GM13976 (cell line): ENCODE results near the gene CDK14.

ENCODE experiments used
- DNase-seq: peaks from one replicate; pipeline ENCODE4 v3.0.0; 2012; ENCODE audit warnings: low spot score
- in situ Hi-C: fragments of 300-500 bp; cut with MboI; formaldehyde crosslinking; loops from one replicate; pipeline ENCODE4 v1.12.0; 2022; ENCODE audit warnings: low sequenced_read_pairs, mixed read lengths, inconsistent platforms; ENCODE audit not compliant: unreplicated experiment
- TF ChIP-seq, protein P1 (sequence below): IDR thresholded peaks from 2 replicates; pipeline ENCODE4 v1.5.1; 2012; ENCODE audit warnings: borderline replicate concordance, mild to moderate bottlenecking; ENCODE audit not compliant: insufficient read depth; ENCODE audit errors: extremely low read depth, missing control alignments, control extremely low read depth

The CDK14 gene

DNA sequence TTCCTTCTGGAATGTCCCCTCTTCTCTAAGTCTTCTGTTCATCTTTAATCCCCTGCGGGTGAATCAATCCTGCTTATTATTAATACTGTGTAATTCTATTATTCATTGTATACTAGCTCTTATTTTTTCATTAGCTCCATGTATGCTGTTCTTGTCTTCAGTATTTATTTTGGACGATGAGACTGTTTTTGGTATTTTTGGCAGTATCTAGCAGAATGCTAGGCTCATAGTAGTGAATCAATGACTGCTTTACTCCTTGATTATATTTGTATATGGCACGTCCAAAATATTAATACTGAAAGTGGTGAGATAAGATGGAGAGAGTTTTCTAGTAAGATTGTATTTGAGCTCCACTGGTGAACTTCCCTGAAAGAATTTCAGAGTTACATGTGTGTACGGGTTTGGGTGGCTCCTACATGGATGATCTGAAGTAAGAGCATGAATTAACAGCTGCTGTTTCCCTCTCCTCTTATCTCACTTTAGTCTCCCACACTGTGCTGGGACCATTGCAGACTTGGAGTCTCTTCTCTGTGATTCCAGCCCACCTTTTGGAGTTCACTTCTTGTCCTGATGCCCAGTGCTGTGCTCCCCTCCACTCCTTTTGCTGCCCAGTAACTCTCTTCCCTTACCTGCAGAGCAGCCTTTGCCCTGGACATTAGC is 226.0 kb downstream of the CDK14 start:
- no peak for DNase-seq
- in situ Hi-C loops = no loop called here
- TF ChIP-seq, protein P1, sequence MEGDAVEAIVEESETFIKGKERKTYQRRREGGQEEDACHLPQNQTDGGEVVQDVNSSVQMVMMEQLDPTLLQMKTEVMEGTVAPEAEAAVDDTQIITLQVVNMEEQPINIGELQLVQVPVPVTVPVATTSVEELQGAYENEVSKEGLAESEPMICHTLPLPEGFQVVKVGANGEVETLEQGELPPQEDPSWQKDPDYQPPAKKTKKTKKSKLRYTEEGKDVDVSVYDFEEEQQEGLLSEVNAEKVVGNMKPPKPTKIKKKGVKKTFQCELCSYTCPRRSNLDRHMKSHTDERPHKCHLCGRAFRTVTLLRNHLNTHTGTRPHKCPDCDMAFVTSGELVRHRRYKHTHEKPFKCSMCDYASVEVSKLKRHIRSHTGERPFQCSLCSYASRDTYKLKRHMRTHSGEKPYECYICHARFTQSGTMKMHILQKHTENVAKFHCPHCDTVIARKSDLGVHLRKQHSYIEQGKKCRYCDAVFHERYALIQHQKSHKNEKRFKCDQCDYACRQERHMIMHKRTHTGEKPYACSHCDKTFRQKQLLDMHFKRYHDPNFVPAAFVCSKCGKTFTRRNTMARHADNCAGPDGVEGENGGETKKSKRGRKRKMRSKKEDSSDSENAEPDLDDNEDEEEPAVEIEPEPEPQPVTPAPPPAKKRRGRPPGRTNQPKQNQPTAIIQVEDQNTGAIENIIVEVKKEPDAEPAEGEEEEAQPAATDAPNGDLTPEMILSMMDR = no peak

DNA sequence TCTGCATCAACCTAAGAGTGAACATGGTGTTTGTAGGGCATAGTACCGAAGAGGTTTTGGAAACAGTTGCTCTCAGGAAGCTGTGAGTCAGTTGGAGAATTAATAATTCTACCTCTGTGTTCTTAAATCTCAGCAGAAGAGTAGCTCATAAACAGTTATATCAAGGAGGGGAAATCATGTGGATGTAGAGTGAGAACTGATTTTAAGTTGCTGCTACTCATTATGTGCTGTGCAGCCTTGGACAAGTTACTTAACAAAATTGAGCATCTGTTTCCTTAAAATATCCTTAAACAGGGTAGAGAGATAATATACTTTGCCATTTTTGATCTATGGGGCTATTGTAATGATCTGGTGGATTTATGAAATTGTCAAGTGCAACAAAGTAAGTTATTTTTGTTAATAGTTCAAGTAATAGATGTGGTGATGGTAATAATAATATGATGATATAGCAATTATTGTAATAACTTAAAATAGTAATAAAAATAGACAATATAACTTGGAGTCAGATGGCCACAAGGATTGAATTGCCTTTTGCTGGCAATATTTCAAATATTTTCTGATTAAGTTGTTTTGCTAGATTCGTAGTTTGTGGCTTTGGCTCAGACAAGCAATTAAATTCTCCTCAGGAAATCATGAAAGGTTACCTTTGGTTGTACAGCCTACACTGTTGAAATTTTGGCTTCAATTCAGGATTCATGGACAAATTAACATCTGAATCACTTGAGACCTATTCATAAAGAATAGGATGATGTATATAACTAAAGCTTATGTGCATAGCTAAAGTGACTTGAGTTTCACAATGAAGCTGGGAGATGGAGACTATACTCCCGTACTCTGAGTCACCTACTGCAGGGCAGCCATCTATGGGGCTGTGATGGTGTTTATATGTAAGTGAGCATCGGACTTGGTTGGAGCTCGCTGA is 228.5 kb downstream of the CDK14 start:
- in situ Hi-C loops = no loop called here
- TF ChIP-seq, protein P1 = no peak
- no peak for DNase-seq

DNA sequence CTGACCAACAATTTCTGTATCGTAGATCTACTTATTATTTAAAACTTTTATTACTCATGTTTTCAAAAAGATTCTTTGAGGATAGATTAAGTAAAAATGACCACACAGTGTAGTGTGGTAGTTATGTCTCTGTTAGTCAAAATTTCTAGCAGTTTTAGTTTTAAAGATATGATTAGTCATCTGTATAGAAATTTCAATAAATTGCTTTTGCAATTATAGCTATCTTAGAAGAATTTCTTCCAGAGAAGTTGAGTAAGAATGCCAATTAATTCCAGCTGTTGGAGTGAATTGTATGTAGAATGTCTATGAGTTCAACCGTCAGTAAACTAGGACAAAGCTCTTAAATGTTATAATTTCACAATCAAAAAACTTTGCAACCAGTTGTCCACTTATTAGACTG is 229.7 kb downstream of the CDK14 start:
- DNase-seq = no peak
- in situ Hi-C loops = no loop called here
- TF ChIP-seq, protein P1 = no peak

DNA sequence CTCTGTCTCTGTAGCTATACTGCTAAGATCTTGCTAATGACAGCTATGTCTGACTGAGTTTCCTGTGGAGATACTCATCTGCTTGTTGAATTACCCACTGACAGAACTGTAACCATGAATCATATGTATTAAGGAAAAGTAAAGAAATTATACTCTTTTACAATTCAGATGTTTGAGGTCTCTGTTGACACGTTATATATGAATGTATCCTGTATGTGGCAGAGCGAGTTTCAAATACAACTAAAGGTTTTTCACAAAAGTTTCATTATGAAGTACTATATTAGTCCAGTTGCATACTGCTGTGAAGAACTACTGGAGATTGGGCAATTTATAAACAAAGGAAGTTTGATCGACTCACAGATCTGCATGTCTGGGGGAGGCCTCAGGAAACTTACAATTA is 232.5 kb downstream of the CDK14 start:
- no peak for DNase-seq
- in situ Hi-C loops = no loop called here
- TF ChIP-seq, protein P1 = no peak

DNA sequence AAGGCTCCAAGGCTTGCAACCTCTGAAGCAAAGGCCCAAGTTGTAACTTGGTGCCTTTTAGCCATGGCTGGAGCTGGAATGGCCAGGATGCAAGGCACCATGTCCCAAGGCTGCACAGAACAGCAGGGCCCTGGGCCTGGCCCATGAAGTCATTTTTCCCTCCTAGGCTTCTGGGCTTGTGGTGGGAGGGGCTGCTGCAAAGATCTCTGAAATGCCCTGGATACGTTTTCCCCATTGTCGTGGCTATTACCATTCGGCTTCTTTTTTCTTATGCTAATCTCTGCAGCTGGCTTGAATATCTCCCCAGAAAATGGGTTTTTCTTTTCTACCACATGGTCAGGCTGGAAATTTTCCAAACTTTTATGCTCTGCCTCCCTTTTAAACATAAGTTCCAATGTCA is 234.2 kb downstream of the CDK14 start:
- in situ Hi-C loops = no loop called here
- no peak for DNase-seq
- TF ChIP-seq, protein P1 = no peak

DNA sequence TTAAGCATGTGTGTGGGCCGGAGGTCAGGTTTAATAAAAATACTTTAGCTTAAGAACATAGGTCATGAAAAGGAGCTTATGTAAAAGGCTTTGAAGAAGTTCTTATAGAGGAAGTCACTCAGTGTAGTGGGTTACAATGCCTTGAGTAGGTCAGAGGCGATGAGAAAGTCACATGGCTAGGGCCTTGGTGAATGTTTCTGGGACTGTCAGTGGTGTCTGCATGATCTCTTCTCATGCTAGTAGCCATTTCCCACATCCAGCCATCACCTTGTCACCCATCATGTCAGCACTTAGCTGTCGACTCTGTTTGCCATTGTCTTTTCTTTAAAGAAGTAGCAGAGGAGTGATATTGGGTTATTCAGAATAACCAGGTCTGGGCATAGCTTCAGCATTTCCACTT is 236.6 kb downstream of the CDK14 start:
- in situ Hi-C loops = no loop called here
- no peak for DNase-seq
- TF ChIP-seq, protein P1 = no peak
